ENCODE data around the gene CCDC182.

- TF ChIP-seq CTCF (tag by site-specific recombination; IDR thresholded peaks at IDR 0.05) (no peak), RBAK (tag by site-specific recombination; IDR thresholded peaks at IDR 0.05) (no peak), YY1 (tag by site-specific recombination; IDR thresholded peaks at IDR 0.05) (no peak), REST (tag by site-specific recombination; IDR thresholded peaks at IDR 0.05) (no peak), ZNF792 (tag by site-specific recombination; IDR thresholded peaks at IDR 0.05) (no peak), ZNF266 (tag by site-specific recombination; IDR thresholded peaks at IDR 0.05; ENCODE audit: low read depth) (no peak), ZNF174 (tag by site-specific recombination; IDR thresholded peaks at IDR 0.05) (no peak), ZNF747 (tag by site-specific recombination; IDR thresholded peaks at IDR 0.05) (no peak), ZNF175 (tag by site-specific recombination; IDR thresholded peaks at IDR 0.05) (no peak)
Observed at GRCh38 chr17:57767561-57767960, 22.5 kb upstream of the CCDC182 start.
